Measurements from ENCODE around the gene MGLL.

MGLL gene

GRCh38 chr3:127822041-127822681 is at the start of gene MGLL:
TSS of gene MGLL (minus strand) at chr3:127822515. CDS start at chr3:127822318, 197 bp downstream.
- peak; percentile 35 for DNase-seq

GRCh38 chr3:127870156-127870555 is 47.8 kb upstream of the MGLL start:
- DNase-seq = no peak

GRCh38 chr3:127867986-127868385 is 45.7 kb upstream of the MGLL start:
- DNase-seq = no peak

GRCh38 chr3:127867412-127867811 is 45.1 kb upstream of the MGLL start:
- DNase-seq = no peak

GRCh38 chr3:127865941-127866340 is 43.6 kb upstream of the MGLL start:
- DNase-seq = no peak

- DNase-seq = no peak
These were observed 37.9 kb upstream of the MGLL start for GRCh38 chr3:127860211-127860696.

- no peak for DNase-seq
These were observed 37.4 kb upstream of the MGLL start for GRCh38 chr3:127859730-127860129.

- DNase-seq = no peak
These were observed 36.6 kb upstream of the MGLL start for GRCh38 chr3:127858937-127859336.

- DNase-seq = no peak
These were observed 36.2 kb upstream of the MGLL start for GRCh38 chr3:127858521-127858920.

- DNase-seq = peak; percentile 8
These were observed 35.0 kb upstream of the MGLL start for GRCh38 chr3:127857333-127857732.

- DNase-seq = no peak
These were observed 34.5 kb upstream of the MGLL start for GRCh38 chr3:127856801-127857200.

- no peak for DNase-seq
These were observed 32.9 kb upstream of the MGLL start for GRCh38 chr3:127855246-127855645.

- no peak for DNase-seq
These were observed 31.4 kb upstream of the MGLL start for GRCh38 chr3:127853681-127854080.

GRCh38 chr3:127851899-127852298 is 29.6 kb upstream of the MGLL start:
- DNase-seq = peak; percentile 32

GRCh38 chr3:127849368-127849767 is 27.1 kb upstream of the MGLL start:
- peak; percentile 17 for DNase-seq

GRCh38 chr3:127848131-127849129 is 26.1 kb upstream of the MGLL start:
- peak; percentile 18 for DNase-seq

GRCh38 chr3:127847236-127847720 is 25.0 kb upstream of the MGLL start:
- DNase-seq = no peak

GRCh38 chr3:127846576-127846975 is 24.3 kb upstream of the MGLL start:
- no peak for DNase-seq

- peak; percentile 64 for DNase-seq
These were observed 22.1 kb upstream of the MGLL start for GRCh38 chr3:127844326-127844942.

GRCh38 chr3:127840671-127841070 is 18.4 kb upstream of the MGLL start:
- DNase-seq = no peak

- DNase-seq = no peak
These were observed 16.8 kb upstream of the MGLL start for GRCh38 chr3:127839099-127839498.

GRCh38 chr3:127835993-127836882 is 13.9 kb upstream of the MGLL start:
- DNase-seq = no peak

Measured in DMS79 treated with DMSO at 0.1 percent for 48 hours (cell line).